Right renal cortex interstitium (tissue), 3 donors: ENCODE results near the gene PDCD2. TPM values are rescaled to one million over a fixed set of nuclear protein-coding genes. Genes with fewer than 3 reads are reported as not detected.
"Not testable (repeated sequence)": the region's sequence is repeated elsewhere in the genome, so short reads cannot be mapped to it uniquely, and the experiment has no call there.

Source experiments
- DNase-seq, 3 donors: peaks; one replicate each; pipeline ENCODE4 v3.0.0-alpha.2; 2013; ENCODE audit warnings: low read depth in 3 of 3, low spot score in 2 of 3
- polyA plus RNA-seq, 3 donors: library from polyadenylated mRNA; unstranded; fragments of 120-200 nt; gene quantifications; one replicate each; pipeline ENCODE4 v1.2.1, GENCODE V29; 2013; ENCODE audit not compliant: insufficient read length in 3 of 3

Gene PDCD2
- polyA plus RNA-seq, 3 donors: 77.3 to 87.1 (median 80.5) TPM

- DNase-seq: peak; percentile 86 to 93 (median 93)
Observed at GRCh38 chr6:170552765-170553533, 31.5 kb downstream of the PDCD2 start, which contains the start of gene PSMB1. TSS of gene PSMB1 (minus strand) at chr6:170553307. CDS start at chr6:170553242, 65 bp downstream.

GRCh38 chr6:170545405-170545804 is 39.0 kb downstream of the PDCD2 start:
- DNase-seq: no peak

- DNase-seq: no peak
Observed at GRCh38 chr6:170542031-170542719, 42.3 kb downstream of the PDCD2 start.

DNA sequence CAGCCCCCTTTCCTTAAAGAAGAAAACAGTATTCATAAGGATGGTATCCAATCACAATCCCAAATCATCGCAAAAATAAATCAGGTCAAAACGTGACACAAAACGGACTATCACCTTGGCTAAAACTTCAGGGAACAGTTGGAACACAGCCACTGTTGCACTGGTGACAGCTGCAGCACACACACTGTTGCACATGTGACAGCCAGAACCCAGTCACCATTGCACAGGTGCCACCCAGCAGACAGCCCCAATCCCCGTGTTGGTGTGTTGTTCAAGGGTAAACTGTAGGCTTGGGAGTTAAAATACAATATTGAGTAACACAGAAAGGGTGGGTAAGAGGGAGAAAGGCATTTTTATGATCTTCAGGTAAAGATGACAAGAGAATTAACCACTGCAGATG is 47.1 kb downstream of the PDCD2 start:
- no peak for DNase-seq

DNA sequence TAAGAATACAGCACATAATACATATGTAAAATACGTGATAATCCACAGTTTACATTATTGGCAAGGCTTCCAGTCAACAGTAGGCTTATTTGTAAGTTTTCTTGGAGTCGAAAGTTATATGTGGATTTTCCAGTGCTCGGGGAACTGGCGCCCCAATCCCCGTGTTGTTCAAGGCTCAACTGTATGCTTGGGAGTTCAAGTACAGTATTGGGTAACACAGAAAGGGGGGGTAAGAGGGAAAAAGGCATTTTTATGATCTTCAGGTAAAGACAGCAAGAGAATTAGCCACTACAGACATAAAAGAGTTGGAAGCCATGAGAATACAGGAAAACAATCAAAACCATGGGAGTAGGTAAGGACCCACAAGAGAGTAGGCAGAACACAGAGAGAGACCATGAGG is 47.8 kb downstream of the PDCD2 start:
- DNase-seq: no peak

DNA sequence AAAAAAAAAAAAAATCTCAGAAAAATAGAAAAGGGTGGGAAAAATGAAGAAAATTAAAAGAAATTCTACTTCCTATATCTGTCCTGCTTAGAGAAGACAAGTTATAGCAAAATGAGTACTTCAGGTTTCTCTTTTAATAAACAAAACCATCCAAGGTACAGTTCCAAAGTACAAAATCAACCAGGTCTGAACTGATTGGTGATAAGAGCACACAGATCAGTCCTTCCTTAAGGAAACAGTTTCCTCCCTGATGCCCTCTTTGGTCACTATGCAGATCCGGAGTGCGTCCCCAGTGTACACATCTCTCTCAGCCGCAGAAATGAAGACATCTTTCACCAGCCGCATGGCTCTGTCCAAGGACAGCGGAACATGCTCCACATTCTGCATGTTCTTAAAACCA is 49.4 kb downstream of the PDCD2 start:
- no peak for DNase-seq

- no peak for DNase-seq
Observed at GRCh38 chr6:170533792-170534191, 50.6 kb downstream of the PDCD2 start.

DNA sequence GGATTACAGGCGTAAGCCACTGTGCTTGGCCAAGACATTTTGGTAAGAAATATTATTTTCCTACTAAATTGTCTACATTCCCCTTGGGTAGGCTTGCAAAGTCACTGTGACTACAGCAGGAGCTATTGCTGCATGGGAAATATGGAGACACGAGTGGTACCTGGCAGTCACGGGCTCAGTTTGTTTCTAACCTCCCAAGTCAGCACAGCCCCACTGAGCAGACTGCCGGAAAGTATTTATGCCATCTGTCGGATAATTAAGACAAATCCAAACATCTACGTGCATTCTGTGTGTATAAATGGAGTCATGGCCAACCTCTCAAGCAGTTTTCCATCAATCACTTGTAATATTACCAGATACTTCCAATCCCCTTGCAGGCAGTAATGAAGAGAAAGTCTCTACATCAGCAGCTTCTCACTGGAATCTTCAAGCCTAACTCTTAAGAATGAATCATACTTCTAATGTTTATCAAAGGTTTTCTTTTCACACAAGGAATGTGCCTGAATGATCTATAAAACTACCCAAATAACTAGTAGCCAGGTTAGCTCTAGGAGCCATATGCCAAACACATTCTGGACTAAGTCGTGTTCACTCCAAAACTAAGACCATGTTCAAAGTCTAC is 51.5 kb downstream of the PDCD2 start:
- DNase-seq: no peak

DNA sequence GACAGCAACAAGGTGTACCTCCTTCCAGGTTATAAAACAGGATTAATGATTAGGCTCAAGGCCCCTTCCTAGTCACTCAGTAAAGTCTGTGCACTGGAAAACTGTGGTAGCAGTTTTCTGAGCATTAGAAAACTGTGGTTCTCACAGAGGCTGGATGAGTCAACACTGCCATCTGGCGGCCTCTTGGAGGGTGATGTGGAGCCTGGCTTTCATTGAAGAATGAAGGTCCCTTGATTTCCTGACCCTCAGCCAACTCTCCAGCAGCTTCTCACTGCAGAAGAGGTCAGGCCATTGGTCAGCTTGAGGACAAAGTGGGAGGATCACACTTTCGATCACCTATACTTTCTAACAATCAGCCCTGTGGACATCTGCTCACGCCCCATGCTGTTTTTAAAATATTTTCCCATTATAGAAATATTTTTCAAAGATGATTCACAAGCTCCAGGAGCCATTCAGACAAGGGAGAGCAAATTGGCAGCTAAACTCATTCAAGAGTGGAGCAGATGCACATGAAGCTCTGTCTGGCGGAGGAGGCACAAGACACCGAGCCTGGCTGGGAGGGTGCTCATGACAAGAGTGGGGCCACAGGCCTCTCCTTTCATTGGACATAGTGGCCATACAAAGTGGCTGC is 54.5 kb downstream of the PDCD2 start:
- peak; percentile 41 to 67 (median 58) for DNase-seq

- DNase-seq: not testable (repeated sequence)
Observed at GRCh38 chr6:170527995-170528394, 56.4 kb downstream of the PDCD2 start.

DNA sequence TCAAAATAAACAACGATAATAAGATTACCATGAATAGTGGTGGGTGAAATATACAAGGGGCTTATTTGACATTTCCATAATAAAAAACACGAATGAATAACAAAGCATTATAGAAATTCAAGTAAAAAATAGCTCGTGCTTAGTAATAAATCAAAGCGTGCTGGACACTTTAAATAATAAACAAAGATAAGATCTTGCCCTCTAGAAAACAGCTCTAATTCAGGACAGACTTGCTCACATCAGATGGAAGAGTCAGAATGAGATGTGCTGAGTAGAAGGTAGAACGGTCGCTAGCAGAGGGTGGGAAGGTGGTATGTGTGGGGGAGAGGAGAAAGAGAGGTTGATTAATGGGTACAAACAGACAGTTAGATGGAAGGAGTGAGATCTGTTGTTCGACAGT is 58.6 kb downstream of the PDCD2 start:
- DNase-seq: no peak

Other genes with a start within 250 kb of the PDCD2 start
- gene PSMB1, start 31.3 kb downstream of the PDCD2 start, polyA plus RNA-seq: 100 to 1,000 TPM; 225 to 241 (median 239) TPM
- 10 to 100 TPM; 19.2 to 20.0 (median 19.8) TPM for gene TBP, start 30.3 kb downstream of the PDCD2 start, polyA plus RNA-seq